GM19193 (cell line): ENCODE measurements around the gene FILIP1L.

ENCODE experiments used
- POLR2A ChIP-seq: IDR thresholded peaks from 4 replicates; pipeline ENCODE4 v1.6.1; 2011; ENCODE audit not compliant: insufficient read depth, insufficient read length; ENCODE audit errors: extremely low read depth

Gene FILIP1L

GRCh38 chr3:99836681-99837080 is 277.6 kb downstream of the FILIP1L start:
- no peak for TF ChIP-seq POLR2A

DNA sequence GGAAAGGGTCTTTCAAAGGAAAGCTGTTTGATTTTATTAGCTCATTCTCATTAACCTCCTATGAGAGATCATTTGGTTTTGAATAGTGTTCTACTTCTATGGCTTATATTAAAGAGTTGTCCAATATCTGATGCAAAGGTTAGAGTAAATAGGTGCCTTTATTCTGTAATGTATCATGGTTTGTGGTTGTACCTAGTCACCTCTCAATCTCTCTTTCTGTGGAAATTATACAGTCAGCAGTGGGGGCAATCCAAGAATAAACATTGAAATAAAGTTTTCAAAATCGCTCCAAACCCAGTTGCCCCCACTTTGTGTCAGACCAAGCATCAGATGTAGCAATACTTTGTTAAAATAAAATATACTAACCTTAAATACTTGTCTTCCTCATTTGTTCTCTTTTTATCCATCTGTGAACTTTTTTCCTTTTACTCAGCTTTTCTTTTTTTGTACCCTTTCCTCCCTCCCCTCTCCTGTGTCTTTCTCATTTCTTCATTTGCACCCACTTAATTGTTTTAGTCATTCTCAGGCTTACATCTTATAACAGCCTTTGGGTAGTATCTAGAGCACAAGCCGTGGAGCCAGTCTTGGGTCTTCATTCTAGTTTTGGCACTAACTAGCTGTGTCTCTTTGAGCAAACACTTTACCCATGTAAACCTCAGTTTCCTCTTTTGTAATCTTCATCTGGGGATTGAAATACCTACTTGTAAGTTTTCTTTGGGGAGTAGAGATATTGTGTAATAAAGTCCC is 279.9 kb downstream of the FILIP1L start:
- no peak for TF ChIP-seq POLR2A

DNA sequence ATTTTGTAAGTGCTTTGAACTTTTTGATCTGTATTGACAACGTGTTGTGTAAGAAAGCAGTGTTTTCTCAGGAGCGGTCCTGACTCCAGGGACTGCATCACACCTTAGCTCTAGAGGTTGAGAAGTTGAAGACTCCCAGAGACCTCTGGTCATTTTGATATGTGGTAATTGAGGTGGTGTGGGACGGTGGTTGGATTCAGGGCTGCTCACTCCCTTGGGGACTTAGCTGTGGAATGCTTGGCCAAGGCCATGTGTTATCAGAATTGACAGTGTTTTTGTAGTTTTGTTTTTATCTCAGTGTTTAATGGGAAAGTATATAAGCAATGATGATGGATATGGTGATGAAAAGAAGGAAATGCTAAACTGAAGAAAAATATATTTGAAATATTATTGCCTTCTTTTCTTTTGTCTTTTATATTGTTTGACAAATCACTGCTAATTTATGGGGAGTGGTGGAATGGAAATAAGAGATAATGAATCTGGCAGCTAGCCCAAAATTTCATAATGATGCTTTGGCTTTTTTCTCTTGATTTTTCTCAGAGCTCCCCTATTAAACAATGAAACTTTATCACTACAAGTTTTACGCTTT is 280.6 kb downstream of the FILIP1L start:
- no peak for TF ChIP-seq POLR2A

DNA sequence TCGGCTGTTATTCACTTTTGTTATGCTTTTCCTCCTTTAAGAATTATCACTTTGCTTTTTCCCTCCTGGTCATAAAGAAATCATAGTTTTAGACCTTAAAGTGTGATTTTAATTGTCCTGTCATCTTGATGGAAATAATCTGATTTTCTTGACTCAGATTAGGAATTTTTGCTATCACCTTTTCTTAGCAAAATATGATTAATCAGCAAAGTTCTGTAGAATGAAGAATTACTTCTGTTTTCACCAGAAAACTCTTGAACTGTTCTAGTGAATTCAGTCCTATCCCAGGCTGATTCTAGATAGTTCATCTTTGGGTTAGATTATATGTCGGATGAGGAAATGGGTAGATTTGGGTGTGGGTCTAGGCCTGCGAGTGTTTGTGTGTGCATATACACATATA is 284.5 kb downstream of the FILIP1L start:
- no peak for TF ChIP-seq POLR2A

- TF ChIP-seq POLR2A, result no peak
Observed at GRCh38 chr3:99825004-99825640, 289.2 kb downstream of the FILIP1L start.

DNA sequence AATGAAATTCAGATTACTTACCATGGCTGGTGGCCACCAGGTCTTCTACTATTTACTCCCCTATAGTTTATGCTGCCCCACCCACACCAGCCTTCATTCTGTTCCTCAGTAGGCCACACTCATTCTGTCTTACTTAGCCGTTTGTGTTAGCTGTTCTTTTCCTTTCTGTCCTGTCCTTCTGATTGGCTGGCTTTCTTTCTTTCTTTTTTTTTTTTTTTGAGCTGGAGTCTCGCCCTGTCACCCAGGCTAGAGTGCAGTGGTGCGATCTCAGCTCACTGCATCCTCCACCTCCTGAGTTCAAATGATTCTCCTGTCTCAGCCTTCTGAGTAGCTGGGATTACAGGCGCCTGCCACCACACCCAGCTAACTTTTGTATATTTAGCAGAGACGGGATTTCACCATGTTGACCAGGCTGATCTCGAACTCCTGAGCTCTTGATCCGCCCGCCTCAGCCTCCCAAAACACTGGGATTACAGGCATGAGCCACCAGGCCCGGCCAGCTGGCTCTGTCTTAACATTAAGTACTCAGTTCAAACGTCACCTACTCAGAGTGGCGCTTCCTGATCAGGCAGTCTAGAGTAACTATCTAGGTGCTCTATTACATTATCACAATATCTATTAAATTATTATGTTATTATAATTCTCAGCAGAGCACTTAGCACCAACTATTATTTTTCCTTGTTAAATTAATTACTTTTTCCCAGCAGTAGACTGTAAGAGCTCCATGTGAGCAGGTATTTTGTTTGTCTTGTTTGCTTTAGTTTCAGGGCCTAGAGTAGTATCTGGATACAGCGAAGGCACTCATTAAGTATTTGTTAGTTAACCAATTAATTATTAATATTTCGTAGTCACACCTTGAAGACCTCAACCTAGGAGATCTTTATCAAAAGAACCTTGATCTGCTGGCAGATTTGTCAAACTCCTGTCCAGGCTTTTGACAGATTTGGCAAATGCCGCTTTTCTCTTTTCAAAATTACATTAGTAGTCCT is 290.3 kb downstream of the FILIP1L start:
- TF ChIP-seq POLR2A, result no peak

GRCh38 chr3:99818818-99819217 is 295.5 kb downstream of the FILIP1L start:
- TF ChIP-seq POLR2A, result no peak

DNA sequence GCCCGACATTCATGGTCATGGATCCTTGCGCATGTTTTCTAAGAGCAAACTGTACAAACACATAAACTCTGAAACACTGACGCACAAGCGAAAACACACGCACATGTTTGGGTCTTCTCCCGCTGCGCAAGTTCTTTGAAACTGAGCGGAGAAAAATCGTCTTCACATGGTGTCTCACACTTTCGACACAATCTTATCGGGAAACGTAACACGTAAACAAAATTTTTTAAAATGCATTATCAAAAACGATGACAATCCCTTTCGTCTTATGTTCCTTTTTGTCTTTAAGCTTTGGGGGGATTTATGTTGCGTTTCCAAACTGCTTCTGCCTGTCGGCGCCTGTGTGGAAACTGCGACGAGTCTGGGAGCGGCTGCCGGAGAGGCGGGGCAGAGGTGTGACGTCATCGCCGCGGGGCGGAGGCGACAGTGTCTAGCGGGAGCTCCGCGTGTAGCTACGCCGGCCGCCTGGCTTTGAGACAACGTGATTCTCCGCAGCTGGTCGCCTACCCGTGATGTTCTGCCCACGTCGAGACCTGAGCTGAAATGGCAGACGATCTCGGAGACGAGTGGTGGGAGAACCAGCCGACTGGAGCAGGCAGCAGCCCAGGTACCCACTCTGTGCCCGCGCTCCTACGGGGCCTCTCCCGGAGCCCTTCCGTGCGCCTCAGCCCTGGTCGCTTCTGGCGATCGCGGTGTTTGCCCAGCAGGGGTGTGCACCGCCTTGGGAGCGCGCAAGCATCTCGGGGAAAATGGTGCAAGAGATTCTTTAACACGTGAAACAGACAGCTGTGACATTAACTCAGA is 296.7 kb downstream of the FILIP1L start, which contains the start of gene CMSS1:
Gene CMSS1 (plus strand): TSS at position 426 of the 804 bp plus-strand sequence.
- TF ChIP-seq POLR2A, result peak; percentile 78

GRCh38 chr3:99817047-99817436 is 297.3 kb downstream of the FILIP1L start:
- no peak for TF ChIP-seq POLR2A

- TF ChIP-seq POLR2A, result no peak
Observed at GRCh38 chr3:99810403-99810802, 303.9 kb downstream of the FILIP1L start.

GRCh38 chr3:99809565-99809964 is 304.7 kb downstream of the FILIP1L start:
- no peak for TF ChIP-seq POLR2A

GRCh38 chr3:99808163-99808794 is 306.0 kb downstream of the FILIP1L start:
- no peak for TF ChIP-seq POLR2A

DNA sequence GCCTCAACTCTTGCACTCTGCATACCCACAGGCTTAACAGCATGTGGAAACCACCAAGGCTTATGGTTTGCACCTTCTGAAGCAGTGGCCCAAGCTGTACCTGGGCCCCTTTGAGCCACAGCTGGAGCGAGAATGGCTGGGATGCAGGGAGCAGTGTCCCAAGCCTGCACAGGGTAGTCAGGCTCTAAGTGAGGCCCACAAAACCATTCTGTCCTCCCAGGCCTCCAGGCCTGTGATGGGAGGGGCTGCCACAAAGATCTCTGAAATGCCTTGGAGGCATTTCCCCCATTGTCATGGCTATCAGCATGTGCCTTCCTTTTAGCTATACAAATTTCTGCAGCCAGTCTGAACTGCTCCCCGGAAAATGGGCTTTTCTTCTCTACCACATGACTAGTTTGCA is 309.1 kb downstream of the FILIP1L start:
- TF ChIP-seq POLR2A, result no peak
